A673 (cell line): ENCODE results near the gene DUSP3. TPM values are rescaled to one million over a fixed set of nuclear protein-coding genes. Genes with fewer than 3 reads are reported as not detected.
A peak's percentile ranks its signal among the peaks of the same experiment; 100 is the strongest.

ENCODE experiments used
- BruUV-seq: library from RNA; stranded (reverse); fragments of 400-500 nt; replicated peaks from 2 replicates; lab custom pipeline; 2021; lab: Mats Ljungman, UMichigan
- CTCF ChIA-PET: fragments of 300-600 bp; sonication (Branson Sonifier 250); formaldehyde crosslinking; loops from one replicate; lab custom pipeline; 2022; ENCODE audit warnings: antibody characterized with exemption; lab: Charles Lee
- POLR2A ChIA-PET: fragments of 300-600 bp; sonication (Branson Sonifier 250); formaldehyde crosslinking; loops from one replicate; lab custom pipeline; 2022; ENCODE audit warnings: antibody characterized with exemption; ENCODE audit not compliant: low non-redundant PET; lab: Charles Lee
- DNase-seq: peaks from one replicate; pipeline ENCODE4 v3.0.0-alpha.2; 2015; ENCODE audit warnings: low spot score
- H3K27ac ChIP-seq: fragments of 200-600 bp; sonication (generic); 2 replicates; pipeline ENCODE4 v1.5.1; 2016; ENCODE audit warnings: mixed run types, low read depth, mild to moderate bottlenecking, mixed read lengths, antibody characterized with exemption, low read length; ENCODE audit not compliant: poor library complexity, severe bottlenecking
- H3K27me3 ChIP-seq: fragments of 200-600 bp; sonication (generic); replicated peaks from 2 replicates; pipeline ENCODE4 v1.6.1; 2017; ENCODE audit warnings: mixed run types, low read depth, mild to moderate bottlenecking, mixed read lengths, antibody characterized with exemption, low read length; ENCODE audit not compliant: insufficient read depth, poor library complexity
- H3K36me3 ChIP-seq: fragments of 200-600 bp; sonication (generic); 2 replicates; pipeline ENCODE4 v1.6.1; 2016; ENCODE audit warnings: mixed run types, mild to moderate bottlenecking, mixed read lengths, antibody characterized with exemption, low read length; ENCODE audit not compliant: insufficient read depth, poor library complexity, severe bottlenecking
- H3K4me1 ChIP-seq: fragments of 200-600 bp; sonication (generic); 2 replicates; pipeline ENCODE4 v1.6.1; 2017; ENCODE audit warnings: mixed run types, mild to moderate bottlenecking, mixed read lengths, antibody characterized with exemption, low read length; ENCODE audit not compliant: insufficient read depth, poor library complexity, severe bottlenecking
- H3K4me3 ChIP-seq: fragments of 200-600 bp; sonication (generic); 2 replicates; pipeline ENCODE4 v1.5.1; 2016; ENCODE audit warnings: low read depth, mixed run types, mild to moderate bottlenecking, mixed read lengths, low read length; ENCODE audit not compliant: poor library complexity, severe bottlenecking
- H3K9me3 ChIP-seq: fragments of 200-600 bp; sonication (generic); 2 replicates; pipeline ENCODE4 v1.6.1; 2016; ENCODE audit warnings: mixed run types, low read depth, mild to moderate bottlenecking, mixed read lengths, antibody characterized with exemption, low read length; ENCODE audit not compliant: poor library complexity, severe bottlenecking
- CTCF ChIP-seq: fragments of 300-800, 200-600 bp; sonication (generic); conservative IDR thresholded peaks from 2 replicates; pipeline ENCODE4 v1.5.1; 2017; ENCODE audit warnings: low read depth, mild to moderate bottlenecking, antibody characterized with exemption, low read length, moderate library complexity, mixed read lengths
- EZH2 ChIP-seq: fragments of 200-600 bp; sonication (generic); IDR thresholded peaks from 2 replicates; pipeline ENCODE4 v1.6.1; 2017; ENCODE audit warnings: borderline replicate concordance, low read depth, mild to moderate bottlenecking, mixed read lengths, antibody characterized with exemption, low read length; ENCODE audit not compliant: poor library complexity, severe bottlenecking
- intact Hi-C: fragments of 100-400 bp; cut with micrococcal nuclease; formaldehyde crosslinking; loops from one replicate; pipeline ENCODE4 v1.10.0; 2022; ENCODE audit not compliant: unreplicated experiment
- total RNA-seq: library from RNA; stranded (reverse); gene quantifications from 2 replicates; pipeline ENCODE4 v1.2.3, GENCODE V29; 2021

Gene DUSP3
- total RNA-seq, 1 experiment from 2014 or later: 22.9 TPM

- ChIA-PET CTCF (interaction anchor here (0.6 to 0.9 kb wide), 2 partner anchors 87 to 91 kb away, joined by 3 read pairs; no protein-coding TSS in a partner anchor), POLR2A (interaction anchor here (0.6 kb wide), 1 partner anchor 21 kb away, joined by 4 read pairs; no protein-coding TSS in a partner anchor)
- Histone ChIP-seq H3K4me1 (no peaks in the 10 kb centered on the region), H3K4me3 (no peak overlapping the region), H3K27me3 (no peaks in the 10 kb centered on the region), H3K27ac (no peak overlapping the region), H3K36me3 (no peaks in the 10 kb centered on the region), H3K9me3 (no peaks in the 10 kb centered on the region)
- peak; percentile 60 for DNase-seq
- peak; percentile 73 for TF ChIP-seq CTCF
- TF ChIP-seq EZH2: no peak
- BruUV-seq: no TSS peak
- intact Hi-C loops: no loop called here
Measured at GRCh38 chr17:43766413-43767052, 12.2 kb downstream of the DUSP3 start.

- BruUV-seq: no TSS peak
- CTCF ChIA-PET: interaction anchor here (0.6 to 1.2 kb wide), 4 partner anchors 60 to 109 kb away, joined by 3 to 6 read pairs (median 3); no protein-coding TSS in a partner anchor
- peak; percentile 81 for DNase-seq
- intact Hi-C loops: loop anchor here (1.0 to 2.0 kb wide), 2 partner anchors 66 to 184 kb away; no protein-coding TSS in a partner anchor
- Histone ChIP-seq H3K4me3 (no peak overlapping the region), H3K36me3 (no peaks in the 10 kb centered on the region), H3K27ac (no peak overlapping the region), H3K27me3 (no peaks in the 10 kb centered on the region), H3K9me3 (no peaks in the 10 kb centered on the region), H3K4me1 (no peaks in the 10 kb centered on the region)
- TF ChIP-seq CTCF (peak; percentile 91), EZH2 (no peak)
- POLR2A ChIA-PET: no interaction called here
Measured at GRCh38 chr17:43760254-43760852, 18.4 kb downstream of the DUSP3 start.

- no peak for DNase-seq
- intact Hi-C loops: loop anchor here (1.0 to 2.0 kb wide), 2 partner anchors 66 to 183 kb away; no protein-coding TSS in a partner anchor
- no TSS peak for BruUV-seq
- Histone ChIP-seq H3K27ac (no peak overlapping the region), H3K9me3 (no peaks in the 10 kb centered on the region), H3K36me3 (no peaks in the 10 kb centered on the region), H3K4me1 (no peaks in the 10 kb centered on the region), H3K4me3 (no peak overlapping the region), H3K27me3 (no peaks in the 10 kb centered on the region)
- POLR2A ChIA-PET: no interaction called here
- no peak for TF ChIP-seq EZH2
- CTCF ChIA-PET: interaction anchor here (1.2 kb wide), 1 partner anchor 60 kb away, joined by 3 read pairs; no protein-coding TSS in a partner anchor
Measured at GRCh38 chr17:43759836-43760235, 18.9 kb downstream of the DUSP3 start.
